Germinal center (tissue), 1 donor: ENCODE measurements around the gene SLC12A2.

ENCODE experiments used
- DNase-seq: peaks from one replicate; pipeline ENCODE4 v3.0.0; 2012; ENCODE audit warnings: mixed read lengths, low spot score

The SLC12A2 gene

DNA sequence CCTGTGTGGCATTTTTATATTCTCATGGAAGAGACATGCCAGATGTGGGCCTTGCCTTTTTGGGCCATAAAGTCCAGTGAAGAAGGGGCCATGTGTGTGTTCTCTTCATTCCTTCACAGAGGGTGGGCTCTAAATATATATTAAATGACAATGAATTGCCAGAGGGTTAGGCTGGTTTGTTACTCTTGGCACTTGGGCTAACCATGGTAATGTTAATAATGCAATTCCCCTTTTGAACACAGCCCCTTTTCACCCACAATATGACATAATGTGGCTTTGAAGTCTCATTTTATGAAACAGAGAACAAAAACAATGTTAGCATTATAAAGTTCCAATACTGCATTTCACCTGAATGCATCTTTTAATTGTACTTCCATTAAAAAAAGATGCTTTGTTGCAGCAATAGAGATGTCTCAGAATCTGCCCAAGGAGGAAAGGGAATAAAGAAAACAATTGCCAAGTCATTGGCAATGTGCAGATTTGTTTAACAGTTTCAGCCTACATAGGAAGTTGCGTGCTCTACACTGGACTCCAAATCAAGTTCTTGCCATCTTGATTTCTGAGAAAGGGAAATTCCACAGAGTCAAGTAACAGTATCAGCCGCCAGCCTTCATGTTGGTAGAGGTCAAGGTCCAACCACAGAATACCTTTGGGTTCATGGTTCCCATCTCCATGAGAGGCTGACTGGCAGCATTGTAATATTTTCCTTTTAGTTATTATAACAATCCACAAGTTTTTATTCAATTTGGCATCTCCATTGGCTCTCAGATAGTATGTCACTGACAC lies 141.9 kb downstream of the SLC12A2 start:
- no peak for DNase-seq

DNA sequence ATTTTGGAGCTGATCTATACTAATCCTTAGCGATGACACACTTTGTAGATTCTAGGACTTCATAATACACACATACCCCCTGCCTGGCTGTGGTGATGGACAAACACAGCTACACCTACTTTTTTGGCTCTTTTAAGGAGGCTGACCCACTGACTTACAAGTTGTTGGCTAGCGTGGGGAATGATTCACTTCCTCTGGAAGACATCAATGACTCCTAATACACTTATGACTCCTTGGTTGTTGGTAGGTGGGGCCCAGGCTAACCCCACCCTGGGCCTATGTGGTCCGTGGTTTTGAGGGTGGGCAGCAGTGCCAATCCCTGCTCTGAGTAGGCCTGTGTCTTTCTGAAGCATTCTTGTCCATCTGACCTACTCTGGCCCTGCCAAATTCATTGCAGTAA lies 144.4 kb downstream of the SLC12A2 start:
- DNase-seq = no peak

DNA sequence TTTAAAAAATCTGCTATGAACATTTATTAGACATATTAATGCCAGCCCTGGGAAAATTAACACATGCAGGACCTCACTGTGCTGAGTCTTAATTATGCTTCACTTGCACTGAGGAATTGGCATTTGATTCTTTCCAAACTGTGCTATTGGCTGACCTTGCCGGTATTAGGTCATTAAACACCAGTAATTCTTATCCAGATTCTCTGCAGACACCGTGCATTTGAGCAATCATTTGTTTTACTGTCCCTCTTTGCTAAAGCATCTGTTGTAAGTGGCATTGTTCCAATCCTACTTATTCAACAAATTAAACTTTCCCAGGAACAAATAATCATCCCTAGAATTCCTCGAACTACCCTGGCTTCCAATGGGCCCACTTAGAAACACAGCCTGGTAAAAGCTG lies 145.0 kb downstream of the SLC12A2 start:
- no peak for DNase-seq

DNA sequence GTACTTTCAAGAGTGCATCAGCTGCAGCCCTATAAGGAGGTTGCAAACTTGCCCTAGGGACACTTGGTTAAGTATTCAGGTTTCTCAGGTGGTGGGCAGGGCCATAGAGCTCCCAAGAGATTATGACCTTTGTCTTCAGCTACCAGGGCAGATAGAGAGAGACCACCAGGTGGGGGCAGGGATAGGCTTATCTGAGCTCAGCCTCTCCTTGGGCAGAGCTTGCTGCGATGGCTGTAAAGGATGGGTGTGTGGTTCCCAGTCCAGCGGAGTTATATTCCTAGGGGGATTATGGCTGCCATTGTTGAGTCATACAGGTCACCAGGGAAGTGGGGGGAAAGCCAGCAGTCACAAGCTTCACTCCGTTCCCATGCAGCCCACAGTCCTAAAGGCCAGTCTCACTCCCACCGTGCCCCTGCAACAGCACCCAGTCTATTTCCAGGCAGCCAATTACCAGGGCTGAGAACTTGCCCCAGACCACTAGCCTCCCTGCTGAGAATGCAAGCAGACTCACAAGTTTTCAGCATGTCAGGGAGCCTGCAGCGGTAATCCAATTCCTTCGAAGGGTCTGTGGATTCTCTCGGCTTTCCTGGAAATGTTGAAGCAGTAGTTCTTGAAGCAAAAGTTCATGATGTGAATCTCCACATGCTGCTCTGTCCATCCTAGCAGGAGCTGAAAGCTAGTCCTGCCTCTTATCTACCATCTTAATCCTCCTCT lies 151.5 kb downstream of the SLC12A2 start:
- DNase-seq = no peak

DNA sequence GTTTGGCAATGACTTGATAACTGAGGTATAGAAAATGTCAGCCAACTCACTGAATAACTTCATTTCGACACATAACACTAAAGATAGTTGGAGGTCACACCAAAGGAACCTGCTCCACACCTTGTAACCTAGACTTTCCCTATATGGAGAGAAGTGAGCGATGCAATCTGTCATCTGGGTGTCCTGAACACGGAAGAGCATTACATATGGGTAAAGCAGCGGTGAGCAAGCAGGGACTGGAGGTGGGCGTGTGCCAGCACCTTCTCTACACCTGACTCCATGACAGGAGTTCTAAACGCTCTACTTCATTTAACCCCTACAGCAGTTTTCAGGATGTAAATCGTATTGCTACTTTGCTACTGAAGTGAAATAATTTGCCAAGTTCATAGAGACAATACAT lies 152.8 kb downstream of the SLC12A2 start:
- DNase-seq = no peak

DNA sequence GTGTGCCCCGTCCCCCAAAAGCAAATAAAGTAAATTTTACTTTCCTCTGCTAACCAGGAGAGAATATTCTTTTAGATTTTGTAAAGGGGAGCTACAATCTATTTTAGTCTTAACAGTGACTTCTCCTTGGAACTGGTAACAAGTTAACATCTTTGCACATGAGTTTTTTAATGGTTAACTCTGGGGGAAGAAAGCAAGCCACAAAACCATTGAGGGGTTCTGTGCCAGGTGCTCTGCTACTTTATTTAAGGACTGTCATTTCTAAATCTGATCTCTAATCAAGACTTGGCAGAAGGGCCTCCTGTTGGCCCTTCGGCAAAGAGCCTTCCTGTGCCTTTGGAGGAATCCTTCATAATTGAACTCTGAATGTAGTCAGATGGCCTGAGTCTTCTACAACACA lies 153.4 kb downstream of the SLC12A2 start:
- no peak for DNase-seq

DNA sequence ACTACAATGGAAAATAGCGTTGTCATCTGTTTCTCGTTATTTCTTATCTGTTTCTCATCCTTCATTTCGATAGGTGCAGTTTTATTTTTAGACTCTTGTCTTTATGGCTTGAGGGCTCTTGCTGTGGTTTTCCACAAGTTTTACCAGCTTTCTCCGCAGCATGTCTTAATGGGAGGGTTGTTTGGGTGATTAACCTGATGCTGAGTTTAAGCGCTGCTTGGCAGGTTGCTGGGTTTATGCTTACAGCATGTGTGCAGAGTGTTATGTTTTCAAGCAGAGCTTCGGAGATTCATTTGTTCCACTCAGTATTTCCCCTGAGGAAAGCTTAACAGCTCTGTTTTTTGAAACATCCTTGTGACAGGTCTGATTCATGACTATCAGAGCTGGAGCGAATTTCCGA lies 154.0 kb downstream of the SLC12A2 start:
- DNase-seq = no peak
